HepG2 (cell line): ENCODE measurements around the gene TBX6. TPM values are rescaled to one million over a fixed set of nuclear protein-coding genes. Genes with fewer than 3 reads are reported as not detected.

ENCODE experiments used
- ELF4 ChIP-seq: sonication (generic); formaldehyde crosslinking; IDR thresholded peaks from 2 replicates; pipeline ENCODE4 v1.5.0; 2020; ENCODE audit warnings: missing genetic modification reagents, mild to moderate bottlenecking, moderate library complexity, borderline replicate concordance
- HNRNPH1 ChIP-seq: fragments of 200-400 bp; formaldehyde crosslinking; optimal IDR thresholded peaks from 2 replicates; pipeline ENCODE3; 2017; ENCODE audit warnings: mild to moderate bottlenecking, low read depth, low read length
- JARID2 ChIP-seq: sonication (generic); formaldehyde crosslinking; IDR thresholded peaks from 2 replicates; pipeline ENCODE4 v1.8.1; 2023; ENCODE audit warnings: missing genetic modification reagents, inconsistent platforms; ENCODE audit not compliant: insufficient replicate concordance
- MED1 ChIP-seq: sonication (generic); formaldehyde crosslinking; IDR thresholded peaks from 2 replicates; pipeline ENCODE4 v1.4.0; 2020; ENCODE audit warnings: missing genetic modification reagents
- MEF2D ChIP-seq: sonication (generic); formaldehyde crosslinking; IDR thresholded peaks from 2 replicates; pipeline ENCODE4 v1.5.1; 2020; ENCODE audit warnings: mild to moderate bottlenecking, missing genetic modification reagents
- NFKBIZ ChIP-seq: IDR thresholded peaks from 2 replicates; pipeline ENCODE4 v1.6.1; 2018; ENCODE audit warnings: missing genetic modification reagents, missing compliant biosample characterization
- SAP130 ChIP-seq: IDR thresholded peaks from 2 replicates; pipeline ENCODE4 v1.6.1; 2016; ENCODE audit warnings: low read depth
- SIN3A ChIP-seq: IDR thresholded peaks from 2 replicates; pipeline ENCODE4 v1.6.1; 2011; ENCODE audit warnings: low read depth, mild to moderate bottlenecking, control low read depth, low read length, borderline replicate concordance
- SMAD3 ChIP-seq: sonication (generic); formaldehyde crosslinking; IDR thresholded peaks from 2 replicates; pipeline ENCODE4 v1.4.0; 2020; ENCODE audit warnings: missing genetic modification reagents
- SOX6 ChIP-seq, 2 experiments: fragments of 450-650 bp in 1 of 2; sonication (generic) in 1 of 2; formaldehyde crosslinking in 1 of 2; IDR thresholded peaks; 2 replicates each; pipeline versions ENCODE4 v1.4.0 to v1.6.1; 2017 to 2020; ENCODE audit warnings: antibody characterized with exemption in 1 of 2, mild to moderate bottlenecking in 1 of 2, missing genetic modification reagents in 1 of 2
- TCF7 ChIP-seq: sonication (generic); IDR thresholded peaks from 2 replicates; pipeline ENCODE4 v1.6.1; 2016; ENCODE audit warnings: antibody characterized with exemption, low read depth
- TCF7L2 ChIP-seq: IDR thresholded peaks from 2 replicates; pipeline ENCODE4 v1.6.1; 2011; ENCODE audit warnings: mild to moderate bottlenecking, low read depth, low read length, moderate library complexity
- ZFAT ChIP-seq: sonication (generic); formaldehyde crosslinking; conservative IDR thresholded peaks from 2 replicates; pipeline ENCODE4 v1.8.1; 2023; ENCODE audit warnings: missing genetic modification reagents, inconsistent platforms
- polyA plus RNA-seq, 8 experiments: library from polyadenylated mRNA; depleted of rRNA in 3 of 8; stranded (reverse) in 7 of 8; unstranded in 1 of 8; fragments of >200 nt; fragmentation: Illumina TruSeq in 4 of 8; extraction: Trizol in 4 of 8; gene quantifications; 2 replicates each; pipeline versions ENCODE4 v1.2.1 to v1.2.3, GENCODE V29; 2011 to 2016; ENCODE audit warnings: low read depth in 4 of 8, missing spikeins in 1 of 8, mixed read lengths in 1 of 8; ENCODE audit not compliant: insufficient read depth in 1 of 8
- total RNA-seq, 5 experiments: library from RNA; depleted of rRNA; stranded (reverse); fragments of >200 nt; fragmentation: Illumina TruSeq; extraction: Trizol; gene quantifications; 2 replicates each; pipeline ENCODE4 v1.2.3, GENCODE V29; 2016; ENCODE audit warnings: low read depth in 1 of 5
- TF ChIP-seq, protein P1 (sequence below): sonication (generic); formaldehyde crosslinking; IDR thresholded peaks from 2 replicates; pipeline ENCODE4 v1.4.0; 2020; ENCODE audit warnings: mild to moderate bottlenecking, missing genetic modification reagents, borderline replicate concordance
- TF ChIP-seq, protein P2 (sequence below): sonication (generic); formaldehyde crosslinking; IDR thresholded peaks from 2 replicates; pipeline ENCODE4 v1.5.1; 2020; ENCODE audit warnings: missing genetic modification reagents, mild to moderate bottlenecking, borderline replicate concordance
- TF ChIP-seq, protein P3 (sequence below): sonication (generic); formaldehyde crosslinking; IDR thresholded peaks from 2 replicates; pipeline ENCODE4 v1.4.0; 2020; ENCODE audit warnings: missing genetic modification reagents; ENCODE audit errors: not compliant biosample characterization
- TF ChIP-seq, protein P4 (sequence below): sonication (generic); formaldehyde crosslinking; IDR thresholded peaks from 2 replicates; pipeline ENCODE4 v1.5.0; 2020; ENCODE audit warnings: mild to moderate bottlenecking, missing genetic modification reagents
- TF ChIP-seq, protein P5 (sequence below): sonication (generic); formaldehyde crosslinking; conservative IDR thresholded peaks from 2 replicates; pipeline ENCODE4 v1.4.0; 2020; ENCODE audit warnings: missing genetic modification reagents

TBX6 gene
- total and polyA plus RNA-seq, 2 of the 13 experiments (the other 11 are each of a cell fraction or from before 2014, with no cell fraction given) = 0.24 to 0.42 TPM

DNA sequence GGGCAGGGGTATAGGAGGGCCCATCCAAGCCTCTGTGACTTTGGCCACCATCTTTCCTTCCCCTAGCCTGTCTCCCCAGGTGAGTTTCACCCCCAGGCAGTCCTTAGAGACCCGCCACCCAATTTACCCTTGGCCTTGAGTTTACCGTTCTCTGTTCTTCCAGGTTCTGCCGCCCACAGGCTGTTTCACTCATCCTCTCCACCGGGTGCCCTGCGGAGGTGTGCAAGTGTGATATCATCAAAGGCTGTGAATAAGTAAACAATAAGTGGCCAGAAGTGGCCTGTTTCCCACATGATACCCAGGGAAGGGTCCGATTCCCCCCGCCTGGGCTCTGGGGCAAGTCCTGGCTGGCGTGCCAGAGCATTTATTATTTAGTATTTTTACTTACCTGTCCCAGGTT lies 45.5 kb downstream of the TBX6 start (continued):
- TF ChIP-seq MED1 (CRISPR knock-in tag) = 0 out of 2 replicates have a peak, but pooled peaks have one; percentile 9
- TF ChIP-seq, protein P1, sequence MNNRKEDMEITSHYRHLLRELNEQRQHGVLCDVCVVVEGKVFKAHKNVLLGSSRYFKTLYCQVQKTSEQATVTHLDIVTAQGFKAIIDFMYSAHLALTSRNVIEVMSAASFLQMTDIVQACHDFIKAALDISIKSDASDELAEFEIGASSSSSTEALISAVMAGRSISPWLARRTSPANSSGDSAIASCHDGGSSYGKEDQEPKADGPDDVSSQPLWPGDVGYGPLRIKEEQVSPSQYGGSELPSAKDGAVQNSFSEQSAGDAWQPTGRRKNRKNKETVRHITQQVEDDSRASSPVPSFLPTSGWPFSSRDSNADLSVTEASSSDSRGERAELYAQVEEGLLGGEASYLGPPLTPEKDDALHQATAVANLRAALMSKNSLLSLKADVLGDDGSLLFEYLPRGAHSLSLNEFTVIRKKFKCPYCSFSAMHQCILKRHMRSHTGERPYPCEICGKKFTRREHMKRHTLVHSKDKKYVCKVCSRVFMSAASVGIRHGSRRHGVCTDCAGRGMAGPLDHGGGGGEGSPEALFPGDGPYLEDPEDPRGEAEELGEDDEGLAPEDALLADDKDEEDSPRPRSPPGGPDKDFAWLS (CRISPR knock-in tag) = no peak
- no peak for TF ChIP-seq SMAD3 (CRISPR knock-in tag)
- TF ChIP-seq, protein P2, sequence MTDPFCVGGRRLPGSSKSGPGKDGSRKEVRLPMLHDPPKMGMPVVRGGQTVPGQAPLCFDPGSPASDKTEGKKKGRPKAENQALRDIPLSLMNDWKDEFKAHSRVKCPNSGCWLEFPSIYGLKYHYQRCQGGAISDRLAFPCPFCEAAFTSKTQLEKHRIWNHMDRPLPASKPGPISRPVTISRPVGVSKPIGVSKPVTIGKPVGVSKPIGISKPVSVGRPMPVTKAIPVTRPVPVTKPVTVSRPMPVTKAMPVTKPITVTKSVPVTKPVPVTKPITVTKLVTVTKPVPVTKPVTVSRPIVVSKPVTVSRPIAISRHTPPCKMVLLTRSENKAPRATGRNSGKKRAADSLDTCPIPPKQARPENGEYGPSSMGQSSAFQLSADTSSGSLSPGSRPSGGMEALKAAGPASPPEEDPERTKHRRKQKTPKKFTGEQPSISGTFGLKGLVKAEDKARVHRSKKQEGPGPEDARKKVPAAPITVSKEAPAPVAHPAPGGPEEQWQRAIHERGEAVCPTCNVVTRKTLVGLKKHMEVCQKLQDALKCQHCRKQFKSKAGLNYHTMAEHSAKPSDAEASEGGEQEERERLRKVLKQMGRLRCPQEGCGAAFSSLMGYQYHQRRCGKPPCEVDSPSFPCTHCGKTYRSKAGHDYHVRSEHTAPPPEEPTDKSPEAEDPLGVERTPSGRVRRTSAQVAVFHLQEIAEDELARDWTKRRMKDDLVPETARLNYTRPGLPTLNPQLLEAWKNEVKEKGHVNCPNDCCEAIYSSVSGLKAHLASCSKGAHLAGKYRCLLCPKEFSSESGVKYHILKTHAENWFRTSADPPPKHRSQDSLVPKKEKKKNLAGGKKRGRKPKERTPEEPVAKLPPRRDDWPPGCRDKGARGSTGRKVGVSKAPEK (CRISPR knock-in tag) = no peak
- TF ChIP-seq, protein P3, sequence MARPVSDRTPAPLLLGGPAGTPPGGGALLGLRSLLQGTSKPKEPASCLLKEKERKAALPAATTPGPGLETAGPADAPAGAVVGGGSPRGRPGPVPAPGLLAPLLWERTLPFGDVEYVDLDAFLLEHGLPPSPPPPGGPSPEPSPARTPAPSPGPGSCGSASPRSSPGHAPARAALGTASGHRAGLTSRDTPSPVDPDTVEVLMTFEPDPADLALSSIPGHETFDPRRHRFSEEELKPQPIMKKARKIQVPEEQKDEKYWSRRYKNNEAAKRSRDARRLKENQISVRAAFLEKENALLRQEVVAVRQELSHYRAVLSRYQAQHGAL (CRISPR knock-in tag) = no peak
- TF ChIP-seq ZFAT (CRISPR knock-in tag) = no peak
- TF ChIP-seq HNRNPH1 = no peak
- TF ChIP-seq SAP130 = peak; percentile 23; the same call in 1 of the 2 replicates
- TF ChIP-seq ELF4 = no peak
- no peak for TF ChIP-seq JARID2
- no peak for TF ChIP-seq NFKBIZ (CRISPR knock-in tag)
- no peak for TF ChIP-seq MEF2D (CRISPR knock-in tag)
- no peak for TF ChIP-seq SOX6 (IDR thresholded peaks at IDR 0.05)
- TF ChIP-seq SOX6 (CRISPR knock-in tag; IDR thresholded peaks at IDR 0.05) = 0 out of 2 replicates have a peak, but pooled peaks have one; percentile 18
- TF ChIP-seq, protein P4, sequence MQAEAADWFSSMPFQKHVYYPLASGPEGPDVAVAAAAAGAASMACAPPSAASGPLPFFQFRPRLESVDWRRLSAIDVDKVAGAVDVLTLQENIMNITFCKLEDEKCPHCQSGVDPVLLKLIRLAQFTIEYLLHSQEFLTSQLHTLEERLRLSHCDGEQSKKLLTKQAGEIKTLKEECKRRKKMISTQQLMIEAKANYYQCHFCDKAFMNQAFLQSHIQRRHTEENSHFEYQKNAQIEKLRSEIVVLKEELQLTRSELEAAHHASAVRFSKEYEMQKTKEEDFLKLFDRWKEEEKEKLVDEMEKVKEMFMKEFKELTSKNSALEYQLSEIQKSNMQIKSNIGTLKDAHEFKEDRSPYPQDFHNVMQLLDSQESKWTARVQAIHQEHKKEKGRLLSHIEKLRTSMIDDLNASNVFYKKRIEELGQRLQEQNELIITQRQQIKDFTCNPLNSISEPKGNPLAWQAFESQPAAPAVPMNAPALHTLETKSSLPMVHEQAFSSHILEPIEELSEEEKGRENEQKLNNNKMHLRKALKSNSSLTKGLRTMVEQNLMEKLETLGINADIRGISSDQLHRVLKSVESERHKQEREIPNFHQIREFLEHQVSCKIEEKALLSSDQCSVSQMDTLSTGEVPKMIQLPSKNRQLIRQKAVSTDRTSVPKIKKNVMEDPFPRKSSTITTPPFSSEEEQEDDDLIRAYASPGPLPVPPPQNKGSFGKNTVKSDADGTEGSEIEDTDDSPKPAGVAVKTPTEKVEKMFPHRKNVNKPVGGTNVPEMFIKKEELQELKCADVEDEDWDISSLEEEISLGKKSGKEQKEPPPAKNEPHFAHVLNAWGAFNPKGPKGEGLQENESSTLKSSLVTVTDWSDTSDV (CRISPR knock-in tag) = no peak
- TF ChIP-seq, protein P5, sequence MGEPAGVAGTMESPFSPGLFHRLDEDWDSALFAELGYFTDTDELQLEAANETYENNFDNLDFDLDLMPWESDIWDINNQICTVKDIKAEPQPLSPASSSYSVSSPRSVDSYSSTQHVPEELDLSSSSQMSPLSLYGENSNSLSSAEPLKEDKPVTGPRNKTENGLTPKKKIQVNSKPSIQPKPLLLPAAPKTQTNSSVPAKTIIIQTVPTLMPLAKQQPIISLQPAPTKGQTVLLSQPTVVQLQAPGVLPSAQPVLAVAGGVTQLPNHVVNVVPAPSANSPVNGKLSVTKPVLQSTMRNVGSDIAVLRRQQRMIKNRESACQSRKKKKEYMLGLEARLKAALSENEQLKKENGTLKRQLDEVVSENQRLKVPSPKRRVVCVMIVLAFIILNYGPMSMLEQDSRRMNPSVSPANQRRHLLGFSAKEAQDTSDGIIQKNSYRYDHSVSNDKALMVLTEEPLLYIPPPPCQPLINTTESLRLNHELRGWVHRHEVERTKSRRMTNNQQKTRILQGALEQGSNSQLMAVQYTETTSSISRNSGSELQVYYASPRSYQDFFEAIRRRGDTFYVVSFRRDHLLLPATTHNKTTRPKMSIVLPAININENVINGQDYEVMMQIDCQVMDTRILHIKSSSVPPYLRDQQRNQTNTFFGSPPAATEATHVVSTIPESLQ (CRISPR knock-in tag) = no peak
- TF ChIP-seq SIN3A = no peak
- TF ChIP-seq TCF7 = peak; percentile 51; the same call in 1 of the 2 replicates
- TF ChIP-seq TCF7L2 = no peak
- TF ChIP-seq, all 625 proteins: peak for 9
